Left cardiac atrium (tissue), 4 donors: ENCODE results near the gene TCHP. TPM values are rescaled to one million over a fixed set of nuclear protein-coding genes. Genes with fewer than 3 reads are reported as not detected.
"Not testable (repeated sequence)": the region's sequence is repeated elsewhere in the genome, so short reads cannot be mapped to it uniquely, and the experiment has no call there.

Experiments used
- ATAC-seq, 2 donors: fragments of 200-7000 bp; cut with Tn5 transposase; one replicate each; pipeline ENCODE4 v1.9.1; 2020; ENCODE audit warnings: mild to moderate bottlenecking in 2 of 2, moderate library complexity in 2 of 2
- DNase-seq: peaks from one replicate; pipeline ENCODE4 v3.0.0-alpha.2; 2020
- intact Hi-C, 2 donors: fragments of 100-400 bp; cut with DNase I; formaldehyde crosslinking; loops; one replicate each; pipeline versions ENCODE4 v1.14.1 to v1.15.1; 2022 to 2023
- long read RNA-seq: library from polyadenylated mRNA; unstranded; transcript quantifications from one replicate; pipeline ENCODE4 v2.0.0, GENCODE V29; 2021
- total RNA-seq, 2 donors: library from RNA; stranded (reverse); fragmentation: NEBNext Ultra II Directional; extraction: Animal tissue kit (Norgen Biotek cat#: 25700); gene quantifications; one replicate each; pipeline ENCODE4 v1.2.1, GENCODE V29; 2021
- donor health status: DM: no; HTN: yes; CAD: no.
- donor health status: DM: no; HTN: yes; CAD: no; lungs with severe emphysema.
- donor health status: DM: yes; HTN: yes; CAD: no.
- donor health status: Dilated cardiomyopathy.

Gene TCHP, protein sequence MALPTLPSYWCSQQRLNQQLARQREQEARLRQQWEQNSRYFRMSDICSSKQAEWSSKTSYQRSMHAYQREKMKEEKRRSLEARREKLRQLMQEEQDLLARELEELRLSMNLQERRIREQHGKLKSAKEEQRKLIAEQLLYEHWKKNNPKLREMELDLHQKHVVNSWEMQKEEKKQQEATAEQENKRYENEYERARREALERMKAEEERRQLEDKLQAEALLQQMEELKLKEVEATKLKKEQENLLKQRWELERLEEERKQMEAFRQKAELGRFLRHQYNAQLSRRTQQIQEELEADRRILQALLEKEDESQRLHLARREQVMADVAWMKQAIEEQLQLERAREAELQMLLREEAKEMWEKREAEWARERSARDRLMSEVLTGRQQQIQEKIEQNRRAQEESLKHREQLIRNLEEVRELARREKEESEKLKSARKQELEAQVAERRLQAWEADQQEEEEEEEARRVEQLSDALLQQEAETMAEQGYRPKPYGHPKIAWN
- 10 to 100 TPM; 10.9 to 11.5 TPM for total RNA-seq
- long read RNA-seq, transcript TCHP-202 (13 exons, 3,090 nt) = major isoform, 10 of 12 reads
- long read RNA-seq, partial matches to known transcripts = 1 of 12 reads
- long read RNA-seq, other reads (novel, unspliced or antisense) = 1 of 12 reads

DNA sequence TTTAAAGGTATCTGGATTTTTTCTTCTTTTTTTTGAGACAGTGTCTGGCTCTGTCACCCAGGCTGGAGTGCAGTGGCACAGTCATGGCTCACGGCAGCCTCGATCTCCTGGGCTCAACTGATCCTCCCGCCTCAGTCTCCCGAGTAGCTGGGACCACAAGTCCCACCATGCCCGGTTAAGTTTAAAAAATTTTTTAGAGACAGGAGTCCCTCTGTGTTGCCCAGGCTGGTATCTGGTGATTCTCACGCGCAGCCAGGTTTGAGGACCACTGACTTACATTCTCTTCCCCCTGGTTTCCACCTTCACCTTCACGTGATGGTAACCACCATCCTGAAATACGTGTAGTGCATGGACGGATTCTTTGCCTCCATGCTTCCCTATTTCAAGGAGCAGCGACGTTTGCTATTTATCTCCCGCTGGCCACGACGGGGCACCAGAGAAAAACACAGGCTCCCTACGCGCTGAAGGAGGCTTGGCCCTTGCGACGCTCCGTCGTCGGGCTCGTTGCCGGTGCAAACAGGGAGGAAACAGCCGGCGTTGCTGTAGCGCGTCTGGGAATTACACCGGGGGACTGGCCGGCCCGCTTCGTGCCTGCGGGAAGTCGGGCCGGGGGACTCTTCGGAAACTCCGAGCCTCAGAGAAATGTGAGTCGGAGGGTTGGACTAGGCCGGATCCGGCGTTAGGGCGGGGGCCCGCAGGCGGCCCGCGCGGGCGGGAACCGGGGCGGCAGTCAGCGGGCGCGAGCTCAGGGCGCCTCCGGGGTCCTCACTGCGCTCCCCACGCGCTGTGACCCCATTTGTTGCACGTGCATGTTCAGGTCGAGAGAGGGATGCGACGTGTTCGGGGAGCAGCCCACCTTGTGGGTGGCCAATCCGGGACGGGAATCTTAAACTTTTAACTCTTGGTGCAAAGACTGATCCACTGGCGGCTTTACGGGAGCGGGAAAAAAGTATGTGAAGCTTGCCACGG, at the start of gene TCHP:
Gene TCHP, plus strand, starts transcription at position 492 of the 969 bp plus-strand sequence. CDS start 2,753 bp downstream, outside the sequence.
- peak; percentile 96 for ATAC-seq
- peak; percentile 89 for DNase-seq
- intact Hi-C loops = no loop called here

DNA sequence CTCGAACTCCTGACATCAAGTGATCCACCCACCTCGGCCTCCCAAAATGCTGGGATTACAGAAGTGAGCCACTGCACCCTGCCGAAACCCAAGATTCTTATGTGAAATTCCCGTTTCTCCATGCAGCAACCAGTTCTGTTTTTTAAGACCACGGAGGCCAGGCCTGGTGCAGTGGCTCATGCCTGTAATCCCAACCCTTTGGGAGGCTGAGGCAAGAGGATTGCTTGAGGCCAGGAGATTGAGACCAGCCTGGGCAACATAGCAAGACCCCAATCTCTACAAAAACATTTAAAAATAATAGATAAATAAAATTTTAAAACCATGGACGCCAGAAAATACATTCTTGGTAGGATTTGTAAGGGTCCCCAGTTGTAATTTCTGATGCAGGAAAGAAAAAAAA, 49.6 kb upstream of the TCHP start:
- DNase-seq, intact Hi-C loops, ATAC-seq: not testable (repeated sequence)

DNA sequence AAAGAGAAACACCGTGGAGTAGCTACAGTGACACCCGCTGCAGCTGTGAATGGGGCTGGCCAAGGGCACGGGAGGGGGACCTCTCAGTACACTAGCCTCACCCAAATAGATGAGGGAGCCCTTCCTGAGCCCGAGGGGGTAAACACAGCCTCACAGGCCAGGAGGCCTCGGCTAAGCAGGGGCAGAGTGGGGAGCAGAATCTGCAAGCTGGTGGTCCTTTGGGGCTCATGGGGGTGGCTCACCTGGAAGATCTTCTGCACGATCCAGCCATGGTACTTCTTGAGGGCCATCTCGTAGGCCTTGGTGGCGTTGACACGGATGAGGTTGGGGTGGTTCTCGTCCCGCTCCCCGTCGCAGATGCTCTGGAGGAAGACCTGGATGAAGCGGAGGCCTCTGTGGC, 44.7 kb upstream of the TCHP start:
- DNase-seq (no peak), ATAC-seq (no peak)
- intact Hi-C loops = no loop called here

DNA sequence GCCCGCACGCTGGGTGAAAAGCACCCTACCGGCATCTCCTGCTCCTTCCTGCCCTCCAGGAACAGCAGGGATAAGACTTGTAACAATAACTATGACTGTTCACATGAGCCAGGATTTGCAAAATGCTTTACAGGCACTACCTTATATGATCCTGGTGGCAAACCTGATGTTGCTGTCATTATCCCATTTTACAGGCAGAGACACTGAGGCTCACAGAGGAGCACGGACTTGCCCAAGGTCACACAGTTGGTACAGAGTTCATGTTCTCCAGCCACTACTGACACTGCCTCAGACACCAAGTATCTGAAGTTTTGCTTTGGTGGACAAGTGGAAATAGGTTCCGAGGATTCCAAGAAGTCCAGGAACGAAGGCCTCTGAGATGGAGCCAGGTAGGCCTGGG, 42.4 kb upstream of the TCHP start:
- no peak for ATAC-seq
- DNase-seq = no peak
- intact Hi-C loops = no loop called here

DNA sequence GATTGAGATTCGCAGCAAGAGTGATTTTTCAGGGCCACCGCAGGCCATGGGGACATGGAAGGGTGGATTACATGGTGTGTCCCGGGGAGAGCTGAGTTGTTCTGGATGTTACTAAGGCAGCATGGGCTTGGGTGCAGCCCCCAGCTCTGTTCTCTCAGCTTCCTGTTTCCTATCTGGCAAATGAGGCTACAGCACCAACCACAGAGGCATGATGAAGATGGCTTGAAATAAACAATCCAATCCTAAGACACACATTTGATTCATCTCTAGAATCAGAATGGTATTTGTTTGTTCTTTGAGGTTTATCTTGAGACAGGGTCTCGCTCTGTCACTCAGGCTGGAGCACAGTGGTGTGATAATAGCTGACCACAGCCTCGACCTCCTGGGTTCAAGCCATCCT, 41.3 kb upstream of the TCHP start:
- ATAC-seq (no peak), DNase-seq (no peak)
- intact Hi-C loops = no loop called here

DNA sequence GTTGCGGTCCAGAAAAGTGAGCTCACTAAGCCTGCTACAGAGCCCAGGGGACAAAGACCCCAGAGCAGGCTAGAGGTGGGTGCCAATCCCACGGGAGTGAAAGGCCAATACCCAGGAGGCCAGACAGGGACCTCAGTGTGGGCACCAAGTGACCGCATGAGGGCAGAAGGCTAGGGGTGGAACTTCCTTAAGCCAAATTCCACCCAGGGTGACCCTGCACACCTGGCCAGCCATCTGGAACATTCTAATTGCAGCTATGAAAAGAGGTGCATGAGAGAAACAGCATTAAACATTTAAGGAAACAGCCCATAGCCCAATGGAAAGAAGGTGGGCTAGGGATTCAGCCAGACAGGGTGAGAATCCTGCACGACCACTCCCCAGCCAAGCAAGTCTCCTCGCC, 39.1 kb upstream of the TCHP start:
- no peak for ATAC-seq
- DNase-seq = no peak
- intact Hi-C loops = no loop called here

DNA sequence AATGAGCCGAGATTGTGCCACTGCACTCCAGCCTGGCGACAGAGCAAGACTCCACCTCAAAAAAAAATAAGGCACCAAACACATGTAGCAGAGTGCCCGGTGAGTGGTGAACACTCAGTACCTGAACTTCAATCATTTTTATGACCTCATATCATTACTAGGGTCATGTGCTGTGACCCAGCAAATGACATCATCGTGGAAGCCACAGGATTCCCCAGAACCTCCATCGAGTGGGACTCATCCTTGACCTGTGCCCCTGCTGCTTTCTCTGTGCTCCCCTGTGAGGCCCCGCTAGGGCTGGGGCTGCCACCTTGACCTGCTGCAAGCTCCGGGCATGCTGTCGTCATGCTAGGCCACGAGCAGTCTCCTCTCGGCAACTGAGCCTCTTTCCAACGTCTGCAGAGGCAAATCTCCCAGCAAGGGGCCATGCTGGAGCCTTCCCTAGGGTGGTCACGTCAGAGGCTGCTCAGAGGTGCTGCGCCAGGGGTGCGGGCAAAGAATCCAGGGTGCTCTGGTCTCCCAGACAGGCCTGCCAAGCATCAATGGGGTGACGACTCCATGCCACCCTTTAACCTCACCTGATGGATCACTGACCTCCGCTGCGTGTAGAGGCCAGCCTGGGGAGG, 38.3 kb upstream of the TCHP start:
- DNase-seq (no peak), ATAC-seq (no peak)
- intact Hi-C loops = no loop called here

DNA sequence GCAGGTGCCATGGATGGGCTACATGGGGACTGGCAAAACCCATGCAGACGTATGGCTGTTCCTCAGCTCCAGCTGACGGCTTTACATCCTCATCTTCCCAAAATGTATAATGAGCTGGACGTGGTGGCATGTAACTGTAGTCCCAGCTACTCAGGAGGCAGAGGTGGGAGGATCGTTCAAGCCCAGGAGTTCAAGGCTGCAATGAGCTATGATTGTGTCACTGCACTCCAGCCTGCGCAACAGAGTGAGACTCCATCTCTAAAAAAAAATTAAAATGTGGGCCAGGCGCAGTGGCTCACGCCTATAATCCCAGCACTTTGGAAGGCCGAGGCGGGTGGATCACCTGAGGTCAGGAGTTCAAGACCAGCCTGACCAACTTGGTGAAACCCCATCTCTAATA, 37.6 kb upstream of the TCHP start:
- intact Hi-C loops, DNase-seq, ATAC-seq: not testable (repeated sequence)

DNA sequence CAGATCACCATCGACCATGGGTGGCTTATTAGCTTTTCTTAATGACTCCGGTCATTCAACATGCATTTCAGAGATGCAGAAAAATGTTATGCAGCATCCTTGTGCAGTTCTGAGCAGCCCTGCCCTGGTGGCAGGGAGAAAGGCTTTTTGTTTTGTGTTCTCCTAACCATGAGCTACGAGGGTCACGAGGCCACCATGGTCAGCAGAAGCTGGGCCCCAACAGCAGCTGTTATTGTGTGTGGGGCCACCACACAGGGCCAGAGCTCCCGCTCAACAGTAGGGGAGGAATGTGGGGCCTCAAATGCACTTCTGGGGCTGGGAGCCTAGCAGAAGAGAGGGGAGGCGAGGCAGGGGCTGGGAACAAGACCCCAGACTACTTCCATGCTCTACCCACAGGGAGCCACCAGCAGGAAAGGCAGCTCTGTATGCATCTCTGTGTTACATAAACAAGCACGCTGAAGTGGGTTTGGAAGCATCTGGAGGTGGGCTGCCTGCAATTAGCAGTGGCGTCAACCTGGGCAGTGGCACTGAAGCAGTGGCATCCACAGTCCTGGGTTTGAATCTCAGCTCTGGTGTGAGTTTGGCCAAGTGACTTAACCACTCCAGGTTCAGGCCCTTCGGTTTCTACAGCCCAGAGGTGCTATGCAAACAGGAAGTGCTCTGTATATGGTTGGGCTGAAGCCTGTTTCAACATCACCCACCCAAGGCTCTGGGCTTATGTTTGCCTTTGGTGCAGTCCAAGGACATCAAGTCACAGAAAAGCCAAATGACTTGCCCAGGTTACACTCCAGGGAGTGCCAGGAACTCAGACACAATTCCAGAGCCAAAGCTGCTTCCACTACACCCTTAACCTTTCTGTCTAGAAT, 36.0 kb upstream of the TCHP start:
- peak in 1 of 2 donors; percentile 47 for ATAC-seq
- no peak for DNase-seq
- intact Hi-C loops = no loop called here

DNA sequence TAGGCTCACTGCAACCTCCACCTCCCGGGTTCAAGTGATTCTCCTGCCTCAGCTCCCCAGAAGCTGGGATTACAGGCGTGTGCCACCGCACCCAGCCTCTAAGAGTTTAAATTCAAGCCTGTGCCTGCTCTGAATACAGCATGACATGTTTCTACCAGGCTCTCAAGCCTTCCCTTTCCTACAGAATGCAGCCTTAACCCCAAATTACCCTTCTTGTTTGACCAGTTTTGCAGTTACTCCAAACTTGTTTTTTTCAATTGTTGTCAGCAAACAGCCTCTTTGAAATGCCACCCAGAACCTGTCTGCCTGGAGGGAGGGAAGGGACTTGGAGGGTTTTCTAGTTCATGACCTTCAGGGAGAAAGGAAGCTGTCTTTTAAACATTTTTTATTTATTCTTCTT, 35.2 kb upstream of the TCHP start:
- DNase-seq (no peak), ATAC-seq (no peak)
- intact Hi-C loops = no loop called here

DNA sequence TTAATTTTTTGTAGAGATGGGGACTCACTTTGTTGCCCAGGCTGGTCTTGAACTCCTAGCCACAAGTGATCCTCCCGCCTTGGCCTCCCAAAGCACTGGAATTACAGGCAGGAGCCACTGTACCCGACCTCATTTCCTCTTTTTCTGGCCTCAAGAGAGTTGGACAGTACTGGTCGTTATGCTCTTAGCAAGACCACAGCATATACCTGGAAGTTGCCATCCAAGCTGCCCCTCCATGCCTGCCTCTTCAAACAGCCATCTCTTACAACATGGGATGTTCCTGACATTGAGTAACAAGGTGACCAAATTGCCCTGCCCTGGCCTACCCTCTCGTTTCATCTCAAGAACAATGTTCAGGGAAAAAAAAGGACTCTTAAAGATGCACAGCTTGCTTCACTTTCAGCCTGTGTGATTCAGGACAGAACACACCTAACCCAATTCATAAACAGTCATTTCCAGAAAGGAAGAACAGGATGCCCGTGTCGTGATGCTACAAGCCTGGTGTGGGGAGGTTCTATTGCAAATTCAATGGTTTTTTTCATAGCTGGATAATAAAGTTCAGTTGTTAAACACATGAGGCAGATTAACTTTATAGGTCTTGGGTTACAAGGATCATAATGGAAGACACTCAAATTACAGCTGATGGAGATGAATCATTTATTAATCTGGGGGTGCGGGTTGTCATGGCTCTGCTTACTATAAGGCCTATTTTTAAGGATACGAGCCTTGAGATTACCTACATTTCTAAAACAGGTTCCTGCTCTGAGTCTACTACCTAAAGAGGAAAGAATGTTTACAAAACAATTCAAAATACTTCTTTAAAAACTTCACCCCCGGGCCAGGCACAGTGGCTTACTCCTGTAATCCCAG, 31.7 kb upstream of the TCHP start:
- no peak for ATAC-seq
- intact Hi-C loops = no loop called here
- no peak for DNase-seq

DNA sequence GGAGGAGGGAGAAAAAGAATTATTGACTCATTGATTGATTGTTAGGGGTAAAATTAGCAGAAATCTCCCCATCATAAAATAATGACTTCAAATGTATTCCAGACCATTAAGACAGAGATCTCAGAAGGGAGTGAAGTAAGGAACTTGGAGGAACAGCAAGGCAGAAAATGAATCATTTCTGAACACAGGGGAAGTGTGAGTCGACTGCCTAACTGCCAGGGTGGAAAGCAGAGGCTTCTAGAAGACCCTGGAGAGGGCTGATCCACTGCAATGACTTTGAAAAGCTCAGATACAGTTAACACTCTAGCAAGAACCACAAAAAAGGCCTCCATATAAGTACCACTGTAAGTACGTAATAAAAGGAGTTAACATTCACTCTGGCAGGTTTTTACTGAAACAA, 29.4 kb upstream of the TCHP start:
- intact Hi-C loops = loop anchor here in 1 of 2 donors (10.0 kb wide), 1 partner anchor 66 kb away; no protein-coding TSS in a partner anchor
- ATAC-seq (peak in 1 of 2 donors; percentile 26), DNase-seq (no peak)

DNA sequence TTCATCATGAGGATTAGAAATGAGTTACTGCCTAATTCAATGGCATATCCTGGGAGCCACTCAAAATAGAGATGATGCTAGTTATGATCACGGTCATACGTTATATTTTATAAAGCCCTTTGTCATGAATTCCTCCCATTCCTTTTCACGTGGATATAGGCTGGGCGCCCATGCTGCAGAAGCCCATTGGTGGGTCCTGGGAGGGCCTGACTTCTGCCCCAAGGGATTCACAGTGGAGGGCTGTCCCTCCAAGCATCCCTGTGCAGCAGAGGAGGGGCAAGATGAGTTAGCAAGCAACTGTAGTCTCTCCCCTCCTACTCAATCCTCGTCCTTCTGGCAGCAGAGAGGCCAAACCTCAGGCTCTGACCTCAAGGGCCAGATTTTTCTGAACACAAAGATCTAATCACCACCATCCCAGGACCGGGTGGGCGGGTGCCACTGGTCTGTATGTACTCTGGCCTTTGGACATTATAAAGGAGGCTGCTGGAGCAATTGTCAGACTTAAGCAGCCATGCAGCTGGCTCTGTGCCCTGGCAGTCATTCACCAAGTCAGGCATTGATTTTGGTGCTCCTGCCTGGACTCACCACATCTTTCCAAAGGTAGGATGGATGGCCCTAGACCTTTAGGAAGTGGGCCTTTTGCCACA, 28.3 kb upstream of the TCHP start:
- intact Hi-C loops = loop anchor here in 1 of 2 donors (10.0 kb wide), 1 partner anchor 67 kb away; no protein-coding TSS in a partner anchor
- ATAC-seq (no peak), DNase-seq (no peak)

DNA sequence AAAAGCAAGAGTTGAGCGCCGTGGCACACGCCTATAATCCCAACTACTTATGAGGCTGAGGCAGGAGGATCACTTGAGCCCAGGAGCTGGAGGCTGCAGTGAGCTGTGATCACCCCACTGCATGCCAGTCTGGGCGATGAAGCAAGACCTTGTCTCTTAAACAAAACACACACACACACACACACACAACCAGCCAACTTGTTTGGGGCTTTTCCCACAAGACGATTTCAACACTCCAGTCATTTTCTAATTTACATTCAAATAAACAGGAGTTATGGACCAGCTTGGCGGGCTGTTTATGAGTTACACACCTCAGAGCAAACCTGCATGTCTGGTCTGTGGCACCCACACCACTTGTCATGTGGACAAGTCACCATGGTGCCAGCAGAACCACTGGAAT, 26.4 kb upstream of the TCHP start:
- ATAC-seq (no peak), DNase-seq (no peak)
- intact Hi-C loops = loop anchor here in 1 of 2 donors (10.0 kb wide), 1 partner anchor 69 kb away; no protein-coding TSS in a partner anchor

DNA sequence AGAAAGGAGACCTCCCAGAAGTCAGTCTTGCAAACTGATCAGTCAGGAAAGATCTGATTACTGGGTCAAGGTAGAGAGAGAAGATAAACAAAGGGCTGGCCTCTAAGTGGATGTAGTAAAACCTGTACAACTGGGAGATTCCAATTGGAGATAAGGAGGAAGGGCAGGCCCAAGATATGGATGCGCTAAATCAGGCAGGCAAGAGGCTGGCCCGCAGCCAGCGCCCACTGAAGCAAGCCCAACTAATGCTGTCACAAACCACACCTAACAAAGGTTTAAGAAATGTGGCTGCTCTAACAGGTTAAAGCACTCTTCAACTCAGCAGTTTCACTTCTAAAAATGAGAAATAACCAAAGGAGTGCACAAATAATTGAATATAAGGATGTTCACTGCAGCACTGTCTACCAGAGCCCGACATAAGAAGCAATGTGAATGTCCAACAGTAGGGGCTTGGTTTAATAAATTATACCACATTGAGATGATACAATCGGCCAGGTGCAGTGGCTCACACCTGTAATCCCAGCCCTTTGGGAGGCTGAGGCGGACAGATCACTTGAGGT, 24.4 kb upstream of the TCHP start:
- ATAC-seq (no peak), DNase-seq (no peak)
- intact Hi-C loops = loop anchor here in 1 of 2 donors (10.0 kb wide), 1 partner anchor 71 kb away; no protein-coding TSS in a partner anchor

DNA sequence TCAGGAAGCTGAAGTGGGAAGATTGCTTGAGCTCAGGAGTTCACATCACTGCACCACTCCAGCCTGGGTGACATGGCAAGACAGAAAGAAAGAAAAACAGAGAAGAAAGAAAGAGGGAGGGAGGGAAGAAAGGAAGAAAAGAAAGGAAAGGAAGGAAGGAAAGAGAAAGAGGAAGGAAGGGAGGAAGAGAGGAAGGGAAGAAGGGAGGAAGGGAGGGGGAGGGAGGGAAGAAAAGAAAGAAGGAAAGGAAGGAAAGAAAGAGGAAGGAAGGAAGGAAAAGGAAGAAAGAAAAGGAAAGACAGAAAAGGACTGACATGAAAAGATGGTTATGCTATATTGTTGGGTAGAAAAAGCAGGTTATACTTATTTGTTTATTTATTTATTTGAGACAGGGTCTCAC, 23.7 kb upstream of the TCHP start:
- intact Hi-C loops = loop anchor here in 1 of 2 donors (10.0 kb wide), 1 partner anchor 72 kb away; no protein-coding TSS in a partner anchor
- no peak for ATAC-seq
- DNase-seq = no peak
